H1 (cell line): ENCODE results near the gene NHSL2. TPM values are rescaled to one million over a fixed set of nuclear protein-coding genes. Genes with fewer than 3 reads are reported as not detected.
A peak's percentile ranks its signal among the peaks of the same experiment; 100 is the strongest.

Experiments used
- CTCF ChIA-PET: fragments of 300-600 bp; sonication (Branson Sonifier 250); formaldehyde crosslinking; loops from one replicate; lab custom pipeline; 2021; ENCODE audit not compliant: partially characterized antibody; lab: Charles Lee
- POLR2A ChIA-PET: fragments of 300-600 bp; sonication (Branson Sonifier 250); formaldehyde crosslinking; loops from one replicate; lab custom pipeline; 2021; ENCODE audit warnings: inconsistent platforms; ENCODE audit not compliant: partially characterized antibody; lab: Charles Lee
- DNase-seq, 2 experiments: peaks; one replicate each; pipeline versions ENCODE4 v3.0.0 to v3.0.0-alpha.2; 2010 to 2022; ENCODE audit warnings: low spot score in 2 of 2, low read depth in 1 of 2, mixed read lengths in 1 of 2
- FAIRE-seq: peaks from 2 replicates; lab custom pipeline; 2011; peaks lifted over from hg19 to GRCh38; lab: Jason Lieb, UNC
- H2AFZ ChIP-seq: 2 replicates; pipeline ENCODE4 v1.8.1; 2012; ENCODE audit warnings: low read length, inconsistent platforms
- H2AK5ac ChIP-seq: 2 replicates; pipeline ENCODE4 v1.6.1; 2013; ENCODE audit warnings: low read depth, low read length
- H2BK120ac ChIP-seq: replicated peaks from 2 replicates; pipeline ENCODE3; 2013; ENCODE audit warnings: low read depth, low read length, inconsistent platforms
- H2BK12ac ChIP-seq: 2 replicates; pipeline ENCODE4 v1.6.1; 2013; ENCODE audit warnings: low read depth, low read length
- H2BK15ac ChIP-seq: 2 replicates; pipeline ENCODE4 v1.6.1; 2013; ENCODE audit warnings: low read length
- H2BK20ac ChIP-seq: 2 replicates; pipeline ENCODE4 v1.6.1; 2013; ENCODE audit warnings: low read length
- H2BK5ac ChIP-seq: 2 replicates; pipeline ENCODE4 v1.6.1; 2013; ENCODE audit warnings: low read depth, low read length
- H3K14ac ChIP-seq: 2 replicates; pipeline ENCODE4 v1.6.1; 2013; ENCODE audit warnings: inconsistent platforms; ENCODE audit not compliant: insufficient read length
- H3K18ac ChIP-seq: 2 replicates; pipeline ENCODE4 v1.6.1; 2013; ENCODE audit warnings: low read length; ENCODE audit errors: extremely low read depth
- H3K23ac ChIP-seq: 2 replicates; pipeline ENCODE4 v1.6.1; 2013; ENCODE audit warnings: inconsistent platforms; ENCODE audit not compliant: insufficient read length
- H3K23me2 ChIP-seq: 2 replicates; pipeline ENCODE4 v1.6.1; 2013; ENCODE audit warnings: low read depth, low read length
- H3K27ac ChIP-seq: 2 replicates; pipeline ENCODE4 v1.6.1; 2011; ENCODE audit warnings: low read depth, low read length, inconsistent platforms
- H3K27me3 ChIP-seq, 4 experiments: replicated peaks in 1 of 4; 1 replicate in 1 of 4; 2 replicates in 3 of 4; pipeline versions ENCODE4 v1.6.1 to v1.8.1; 2011 to 2013; ENCODE audit warnings: low read length in 3 of 4, mild to moderate bottlenecking in 3 of 4, inconsistent platforms in 2 of 4, mixed read lengths in 2 of 4, moderate library complexity in 1 of 4; ENCODE audit not compliant: control insufficient read depth in 3 of 4, insufficient read depth in 3 of 4; ENCODE audit errors: extremely low read depth in 1 of 4
- H3K36me3 ChIP-seq, 4 experiments: 2 replicates each; pipeline versions ENCODE4 v1.6.1 to v1.8.1; 2011 to 2013; ENCODE audit warnings: mild to moderate bottlenecking in 4 of 4, low read length in 3 of 4, moderate library complexity in 2 of 4, control low read depth in 1 of 4, inconsistent platforms in 1 of 4; ENCODE audit not compliant: insufficient read depth in 4 of 4, control insufficient read depth in 2 of 4
- H3K4ac ChIP-seq: replicated peaks from 2 replicates; pipeline ENCODE3; 2013; ENCODE audit warnings: low read length, low read depth, mixed read lengths, inconsistent platforms; ENCODE audit not compliant: insufficient read length
- H3K4me1 ChIP-seq, 4 experiments: replicated peaks in 1 of 4; 1 replicate in 1 of 4; 2 replicates in 3 of 4; pipeline versions ENCODE4 v1.6.1 to v1.8.1; 2011 to 2013; ENCODE audit warnings: low read length in 3 of 4, inconsistent platforms in 2 of 4, mixed read lengths in 1 of 4; ENCODE audit not compliant: insufficient read depth in 4 of 4, control insufficient read depth in 3 of 4
- H3K4me2 ChIP-seq, 2 experiments: 2 replicates each; pipeline versions ENCODE4 v1.6.1 to v1.8.1; 2011 to 2013; ENCODE audit warnings: low read depth in 2 of 2, low read length in 2 of 2, control low read depth in 1 of 2, inconsistent platforms in 1 of 2, mild to moderate bottlenecking in 1 of 2; ENCODE audit not compliant: insufficient read depth in 1 of 2
- H3K4me3 ChIP-seq, 4 experiments: fragments of 200-600, 300-600 bp in 1 of 4; sonication (generic), shearing (Covaris generic), sonication (Bioruptor Twin) in 1 of 4; 2 replicates each; pipeline versions ENCODE4 v1.5.1 to v1.8.1; 2011 to 2016; ENCODE audit warnings: low read length in 4 of 4, low read depth in 3 of 4, control low read depth in 2 of 4, inconsistent platforms in 2 of 4, mild to moderate bottlenecking in 2 of 4, mixed read lengths in 1 of 4, moderate library complexity in 1 of 4; ENCODE audit not compliant: insufficient read depth in 2 of 4; ENCODE audit errors: extremely low read depth in 1 of 4
- H3K56ac ChIP-seq: replicated peaks from 2 replicates; pipeline ENCODE3; 2013; ENCODE audit warnings: low read depth, mild to moderate bottlenecking, mixed read lengths, low read length, inconsistent platforms; ENCODE audit not compliant: insufficient read length
- H3K79me1 ChIP-seq: 2 replicates; pipeline ENCODE4 v1.6.1; 2013; ENCODE audit warnings: low read depth, low read length, control low read depth
- H3K79me2 ChIP-seq, 2 experiments: 2 replicates each; pipeline versions ENCODE4 v1.6.1 to v1.8.1; 2012 to 2013; ENCODE audit warnings: low read length in 2 of 2, mild to moderate bottlenecking in 2 of 2, inconsistent platforms in 1 of 2; ENCODE audit not compliant: insufficient read depth in 2 of 2, control insufficient read depth in 1 of 2
- H3K9ac ChIP-seq, 4 experiments: replicated peaks in 1 of 4; 1 replicate in 1 of 4; 2 replicates in 3 of 4; pipeline versions ENCODE4 v1.6.1 to v1.8.1; 2011 to 2013; ENCODE audit warnings: low read depth in 3 of 4, low read length in 3 of 4, control low read depth in 2 of 4, mild to moderate bottlenecking in 2 of 4, moderate library complexity in 2 of 4, inconsistent platforms in 1 of 4; ENCODE audit errors: extremely low read depth in 1 of 4
- H3K9me3 ChIP-seq, 2 experiments: 2 replicates each; pipeline versions ENCODE4 v1.6.1 to v1.8.1; 2012 to 2013; ENCODE audit warnings: mild to moderate bottlenecking in 2 of 2, moderate library complexity in 2 of 2, control low read depth in 1 of 2, inconsistent platforms in 1 of 2, low read depth in 1 of 2, low read length in 1 of 2, mixed read lengths in 1 of 2; ENCODE audit not compliant: insufficient read depth in 2 of 2
- H4K20me1 ChIP-seq, 2 experiments: replicated peaks in 1 of 2; 2 replicates each; pipeline versions ENCODE3 to v1.8.1; 2011 to 2013; ENCODE audit warnings: inconsistent platforms in 2 of 2, low read length in 2 of 2, mild to moderate bottlenecking in 1 of 2; ENCODE audit not compliant: insufficient read depth in 2 of 2, control insufficient read depth in 1 of 2
- H4K5ac ChIP-seq: 2 replicates; pipeline ENCODE4 v1.6.1; 2013; ENCODE audit warnings: low read length, low read depth, mixed read lengths, inconsistent platforms; ENCODE audit not compliant: insufficient read length
- H4K8ac ChIP-seq: 2 replicates; pipeline ENCODE4 v1.8.0; 2013; ENCODE audit warnings: mild to moderate bottlenecking, moderate library complexity, low read length, inconsistent platforms; ENCODE audit not compliant: insufficient read depth; ENCODE audit errors: extremely low read depth
- H4K91ac ChIP-seq: replicated peaks from 2 replicates; pipeline ENCODE3; 2013; ENCODE audit warnings: low read length, mixed read lengths, inconsistent platforms; ENCODE audit not compliant: insufficient read length
- CBX8 ChIP-seq: fragments of 300-800, 300-1000 bp; sonication (generic); IDR thresholded peaks from 2 replicates; pipeline ENCODE4 v1.7.1; 2016; ENCODE audit warnings: low read depth, low read length, borderline replicate concordance
- CEBPB ChIP-seq: IDR thresholded peaks from 2 replicates; pipeline ENCODE4 v1.6.1; 2012; ENCODE audit warnings: low read depth, low read length
- CTBP2 ChIP-seq: IDR thresholded peaks from 2 replicates; pipeline ENCODE4 v1.7.0; 2011; ENCODE audit warnings: borderline replicate concordance, mild to moderate bottlenecking, moderate library complexity, mixed read lengths, low read length; ENCODE audit not compliant: insufficient read depth, insufficient read length
- EZH2 ChIP-seq: fragments of 200-600 bp; sonication (generic); IDR thresholded peaks from 2 replicates; pipeline ENCODE4 v1.7.1; 2012; ENCODE audit warnings: low read depth, mild to moderate bottlenecking, moderate library complexity, low read length, inconsistent platforms; ENCODE audit not compliant: severe bottlenecking
- MAX ChIP-seq: IDR thresholded peaks from 2 replicates; pipeline ENCODE4 v1.6.1; 2012; ENCODE audit warnings: inconsistent platforms
- RBBP5 ChIP-seq: IDR thresholded peaks from 2 replicates; pipeline ENCODE4 v1.7.1; 2012; ENCODE audit warnings: low read depth, mild to moderate bottlenecking, inconsistent platforms, low read length, moderate library complexity, borderline replicate concordance
- SIX5 ChIP-seq: IDR thresholded peaks from 2 replicates; pipeline ENCODE4 v1.6.1; 2011; ENCODE audit warnings: mild to moderate bottlenecking, low read depth, low read length
- TEAD4 ChIP-seq: IDR thresholded peaks from 2 replicates; pipeline ENCODE4 v1.6.1; 2012; ENCODE audit warnings: low read depth, low read length, inconsistent platforms, mixed read lengths
- WGBS, 2 experiments: shearing (Covaris generic) in 1 of 2; methylation state at CpG; one replicate each; pipeline versions ENCODE4 v1.1.6 to v1.1.7; 2013 to 2015; ENCODE audit warnings: low lambda C conversion rate in 2 of 2, mixed read lengths in 2 of 2, inconsistent platforms in 1 of 2, low coverage in 1 of 2, missing lambda C conversion rate in 1 of 2; ENCODE audit not compliant: insufficient replicate concordance in 2 of 2, insufficient coverage in 1 of 2, insufficient read length in 1 of 2; ENCODE audit errors: extremely low coverage in 1 of 2, missing lambda C conversion rate in 1 of 2; 5-methylcytosine and 5-hydroxymethylcytosine counted together
- polyA plus RNA-seq, 7 experiments: library from polyadenylated mRNA; depleted of rRNA in 3 of 7; stranded (reverse) in 5 of 7; unstranded in 2 of 7; fragments of >200 nt in 5 of 7; fragments of 200-250 nt in 2 of 7; gene quantifications; 1 replicate in 5 of 7; 2 replicates in 1 of 7; 4 replicates in 1 of 7; pipeline versions ENCODE4 v1.2.1 to v1.2.3, GENCODE V29; 2011 to 2013; ENCODE audit warnings: missing spikeins in 2 of 7, mixed read lengths in 2 of 7
- total RNA-seq: library from RNA; stranded (reverse); fragmentation: NEBNext Ultra II Directional; extraction: Animal tissue kit (Norgen Biotek cat#: 25700); gene quantifications from 2 replicates; pipeline ENCODE4 v1.2.1, GENCODE V29; 2021

The NHSL2 gene
- total and polyA plus RNA-seq, 2 of the 8 experiments (the other 6 are each of a cell fraction or from before 2014, with no cell fraction given) = 3.7 to 7.2 TPM

GRCh38 chrX:72009731-72010130, 99.1 kb downstream of the NHSL2 start:
- H2BK12ac ChIP-seq = no peak overlapping the region
- no peaks in the 10 kb centered on the region for H3K27me3 ChIP-seq
- no peak overlapping the region for H3K56ac ChIP-seq
- no peak overlapping the region for H2AK5ac ChIP-seq
- H2AFZ ChIP-seq = no peak overlapping the region
- H2BK120ac ChIP-seq = no peak overlapping the region
- CTCF ChIA-PET = interaction anchor here (0.9 to 1.0 kb wide), 2 partner anchors 8 to 9 kb away, joined by 3 read pairs; no protein-coding TSS in a partner anchor
- DNase-seq (peak in 1 of 2 experiments; percentile 1), FAIRE-seq (no peak)
- H3K4me3 ChIP-seq = no peak overlapping the region
- H4K20me1 ChIP-seq = no peaks in the 10 kb centered on the region
- POLR2A ChIA-PET = interaction anchor here (1.3 kb wide), 1 partner anchor 22 kb away, joined by 3 read pairs; no protein-coding TSS in a partner anchor
- H4K5ac ChIP-seq = no peak overlapping the region
- no peak overlapping the region for H3K4ac ChIP-seq
- no peaks in the 10 kb centered on the region; the same call in 1 of the 2 replicates for H3K79me1 ChIP-seq
- no peak overlapping the region for H3K4me2 ChIP-seq
- no peak overlapping the region for H4K8ac ChIP-seq
- no peak overlapping the region for H3K18ac ChIP-seq
- no peak overlapping the region for H4K91ac ChIP-seq
- no peak overlapping the region for H3K14ac ChIP-seq
- no peak overlapping the region for H3K23ac ChIP-seq
- H3K23me2 ChIP-seq = no peaks in the 10 kb centered on the region
- TF ChIP-seq MAX (no peak), CTBP2 (no peak), EZH2 (no peak), TEAD4 (no peak), RBBP5 (no peak), SIX5 (no peak), CBX8 (no peak), CEBPB (no peak)
- peaks cover 0 to 3% (median 0%) of the 10 kb centered on the region in 4 experiments; a peak in 2 of 7 replicates for H3K4me1 ChIP-seq
- H2BK20ac ChIP-seq = no peak overlapping the region
- H3K36me3 ChIP-seq = peaks cover 0 to 4% (median 0%) of the 10 kb centered on the region in 4 experiments; a peak in 2 of 8 replicates
- H3K27ac ChIP-seq = no peak overlapping the region
- H2BK15ac ChIP-seq = no peak overlapping the region
- no peaks in the 10 kb centered on the region; a peak in 1 of 4 replicates for H3K79me2 ChIP-seq
- WGBS, 2 experiments = 93% methylated on average over 2 of the region's 2 CpGs; no CpG with 5 or more reads in 1 of the 2 experiments
- H3K9me3 ChIP-seq = no peaks in the 10 kb centered on the region
- H3K9ac ChIP-seq = no peak overlapping the region
- H2BK5ac ChIP-seq = no peak overlapping the region
